ENCODE data around the gene SETDB2.

SETDB2 gene

GRCh38 chr13:49521224-49521623 lies 77.2 kb downstream of the SETDB2 start:
- TF ChIP-seq TEAD4 (IDR thresholded peaks at IDR 0.05): no peak
- no peak for TF ChIP-seq CREB1 (IDR thresholded peaks at IDR 0.05; ENCODE audit: low read depth)

GRCh38 chr13:49524740-49525501 lies 80.8 kb downstream of the SETDB2 start:
- no peak for TF ChIP-seq TEAD4 (IDR thresholded peaks at IDR 0.05)

DNA sequence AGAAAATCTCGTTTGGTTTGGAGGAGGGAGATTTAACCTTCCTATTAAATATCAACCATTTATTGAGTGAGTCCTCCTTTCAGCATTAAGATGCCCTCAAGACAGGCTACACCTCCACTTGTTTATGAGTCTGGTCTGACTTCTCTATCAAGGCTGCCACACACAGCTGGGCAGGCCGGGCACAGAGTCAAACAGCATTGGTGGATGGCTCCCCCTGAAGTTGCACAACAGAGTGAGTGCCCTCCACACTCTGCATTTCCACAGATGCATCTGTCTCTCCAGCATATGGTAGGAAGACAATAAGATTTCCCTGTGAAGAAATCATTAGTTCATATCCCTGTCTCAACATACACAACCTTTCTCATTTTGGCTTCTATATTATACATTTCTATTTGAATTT lies 83.0 kb downstream of the SETDB2 start:
- no peak for TF ChIP-seq TEAD4 (IDR thresholded peaks at IDR 0.05)
- TF ChIP-seq TCF12 (IDR thresholded peaks at IDR 0.05; ENCODE audit: low read depth): no peak
- TF ChIP-seq, protein P1, sequence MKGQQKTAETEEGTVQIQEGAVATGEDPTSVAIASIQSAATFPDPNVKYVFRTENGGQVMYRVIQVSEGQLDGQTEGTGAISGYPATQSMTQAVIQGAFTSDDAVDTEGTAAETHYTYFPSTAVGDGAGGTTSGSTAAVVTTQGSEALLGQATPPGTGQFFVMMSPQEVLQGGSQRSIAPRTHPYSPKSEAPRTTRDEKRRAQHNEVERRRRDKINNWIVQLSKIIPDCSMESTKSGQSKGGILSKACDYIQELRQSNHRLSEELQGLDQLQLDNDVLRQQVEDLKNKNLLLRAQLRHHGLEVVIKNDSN (IDR thresholded peaks at IDR 0.05): no peak
- no peak for TF ChIP-seq ZBTB7A (IDR thresholded peaks at IDR 0.05; ENCODE audit: low read depth)
- no peak for TF ChIP-seq CREB1 (IDR thresholded peaks at IDR 0.05; ENCODE audit: low read depth)
- no peak for TF ChIP-seq REST (IDR thresholded peaks at IDR 0.05; ENCODE audit: low read depth)
- TF ChIP-seq RAD21 (IDR thresholded peaks at IDR 0.05; ENCODE audit: low read depth): no peak
- TF ChIP-seq, protein P2, sequence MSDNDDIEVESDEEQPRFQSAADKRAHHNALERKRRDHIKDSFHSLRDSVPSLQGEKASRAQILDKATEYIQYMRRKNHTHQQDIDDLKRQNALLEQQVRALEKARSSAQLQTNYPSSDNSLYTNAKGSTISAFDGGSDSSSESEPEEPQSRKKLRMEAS (IDR thresholded peaks at IDR 0.05): no peak
- TF ChIP-seq EGR1 (IDR thresholded peaks at IDR 0.05): no peak

GRCh38 chr13:49528161-49528560 lies 84.1 kb downstream of the SETDB2 start:
- TF ChIP-seq TAF1 (IDR thresholded peaks at IDR 0.05; ENCODE audit: low read depth) (no peak), REST (IDR thresholded peaks at IDR 0.05; ENCODE audit: low read depth) (no peak), NFIC (IDR thresholded peaks at IDR 0.05) (no peak), TCF12 (IDR thresholded peaks at IDR 0.05; ENCODE audit: low read depth) (no peak), ZBTB7A (IDR thresholded peaks at IDR 0.05; ENCODE audit: low read depth) (no peak)

GRCh38 chr13:49530457-49530856 lies 86.4 kb downstream of the SETDB2 start:
- no peak for TF ChIP-seq EP300 (IDR thresholded peaks at IDR 0.05; ENCODE audit: borderline replicate concordance)
- no peak for TF ChIP-seq YY1 (IDR thresholded peaks at IDR 0.05; ENCODE audit: low read depth)
- TF ChIP-seq TAF1 (IDR thresholded peaks at IDR 0.05; ENCODE audit: low read depth): no peak
- TF ChIP-seq, protein P1 (IDR thresholded peaks at IDR 0.05): no peak
- TF ChIP-seq FOXM1 (IDR thresholded peaks at IDR 0.05; ENCODE audit: borderline replicate concordance, low read depth): no peak
- TF ChIP-seq NFIC (IDR thresholded peaks at IDR 0.05): no peak
- TF ChIP-seq ZBTB7A (IDR thresholded peaks at IDR 0.05; ENCODE audit: low read depth): no peak
- no peak for TF ChIP-seq TCF12 (IDR thresholded peaks at IDR 0.05; ENCODE audit: low read depth)
- no peak for TF ChIP-seq CEBPB (IDR thresholded peaks at IDR 0.05)

DNA sequence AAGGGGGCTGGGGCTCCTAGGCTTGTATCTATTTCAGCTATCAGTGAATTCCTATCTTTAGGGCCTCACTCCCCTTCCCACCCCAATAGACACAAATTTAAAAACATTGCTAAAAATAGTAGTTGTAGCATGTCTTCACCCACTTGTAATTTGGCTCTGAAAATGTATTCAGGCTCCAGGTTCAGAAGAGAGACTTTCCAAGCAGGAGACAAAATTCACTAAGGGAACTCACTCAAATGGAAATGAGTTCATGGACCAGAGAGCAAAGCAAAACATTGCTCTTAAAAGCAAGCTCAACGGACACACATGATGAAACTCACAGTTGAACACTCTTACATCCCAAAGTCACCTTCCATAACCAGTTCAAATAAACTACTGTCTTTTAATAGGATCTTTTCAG lies 88.5 kb downstream of the SETDB2 start:
- TF ChIP-seq TEAD4 (IDR thresholded peaks at IDR 0.05) (no peak), CEBPB (IDR thresholded peaks at IDR 0.05) (no peak), FOXM1 (IDR thresholded peaks at IDR 0.05; ENCODE audit: borderline replicate concordance, low read depth) (no peak), TAF1 (IDR thresholded peaks at IDR 0.05; ENCODE audit: low read depth) (no peak), TCF12 (IDR thresholded peaks at IDR 0.05; ENCODE audit: low read depth) (no peak), REST (IDR thresholded peaks at IDR 0.05; ENCODE audit: low read depth) (no peak), RAD21 (IDR thresholded peaks at IDR 0.05; ENCODE audit: low read depth) (no peak), YY1 (IDR thresholded peaks at IDR 0.05; ENCODE audit: low read depth) (no peak), EP300 (IDR thresholded peaks at IDR 0.05; ENCODE audit: borderline replicate concordance) (no peak), NFIC (IDR thresholded peaks at IDR 0.05) (no peak), CREB1 (IDR thresholded peaks at IDR 0.05; ENCODE audit: low read depth) (no peak)
- TF ChIP-seq, protein P1 (IDR thresholded peaks at IDR 0.05): no peak

Data from Ishikawa (cell line).